H7 (cell line): Measurements from ENCODE around the gene SYNDIG1L. TPM values are rescaled to one million over a fixed set of nuclear protein-coding genes. Genes with fewer than 3 reads are reported as not detected.

Experiments used
- DNase-seq: peaks from one replicate; pipeline ENCODE4 v3.0.0; 2012
- H3K27me3 ChIP-seq: 2 replicates; pipeline ENCODE4 v1.6.0; 2011; ENCODE audit warnings: mild to moderate bottlenecking, low read length; ENCODE audit not compliant: control insufficient read depth, insufficient read depth
- H3K36me3 ChIP-seq: replicated peaks from 2 replicates; pipeline ENCODE4 v1.5.1; 2011; ENCODE audit warnings: low read length; ENCODE audit not compliant: control insufficient read depth, insufficient read depth
- H3K4me3 ChIP-seq: 2 replicates; pipeline ENCODE4 v1.5.1; 2011; ENCODE audit warnings: low read depth, mild to moderate bottlenecking, control low read depth, low read length, moderate library complexity; ENCODE audit not compliant: insufficient read depth
- total RNA-seq: library from RNA; depleted of rRNA; stranded (reverse); fragments of >200 nt; shearing (Covaris generic); gene quantifications from 2 replicates; pipeline ENCODE4 v1.2.3, GENCODE V29; 2014; rRNA removed

The SYNDIG1L gene
- 0.48 and 0.76 TPM in 2 replicates for total RNA-seq

GRCh38 chr14:74426202-74426582 lies at the start of gene SYNDIG1L:
Gene SYNDIG1L (minus strand): TSS chr14:74426210. CDS start chr14:74409744, 16,466 bp downstream.
- peak within 1 kb of the TSS; percentile 39 for H3K4me3 ChIP-seq

GRCh38 chr14:74475678-74476077 lies 49.7 kb upstream of the SYNDIG1L start:
- Histone ChIP-seq H3K36me3 (peaks cover 7% of the 10 kb centered on the region), H3K4me3 (no peak overlapping the region), H3K27me3 (no peaks in the 10 kb centered on the region)
- DNase-seq: no peak

More at GRCh38 chr14:74426202-74426582, at the start of gene SYNDIG1L:
- Histone ChIP-seq H3K27me3 (peaks cover 3% of the 10 kb centered on the region), H3K36me3 (no peaks in the 10 kb centered on the region)
- no peak for DNase-seq

DNA sequence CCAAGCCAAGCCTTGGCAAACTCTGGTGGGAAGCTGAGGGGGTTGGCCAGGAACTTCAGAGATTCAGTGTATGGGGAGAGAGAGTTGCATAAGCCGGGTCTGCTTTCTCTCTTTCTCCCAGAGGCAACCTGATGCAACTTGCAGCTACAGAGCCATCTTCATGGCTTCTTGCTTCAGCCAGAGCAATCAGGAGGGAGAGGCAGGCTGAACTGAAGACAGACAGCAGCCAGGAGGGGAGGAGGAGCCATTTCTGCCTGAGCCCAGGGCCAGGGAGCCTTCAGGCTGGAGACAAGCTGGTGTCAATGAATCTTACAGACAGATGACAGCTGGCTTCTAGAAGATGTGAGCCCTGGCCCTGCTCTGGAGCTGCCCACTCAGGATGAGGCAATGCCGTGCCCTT lies 48.4 kb upstream of the SYNDIG1L start:
- Histone ChIP-seq H3K27me3 (no peaks in the 10 kb centered on the region), H3K4me3 (no peak overlapping the region), H3K36me3 (peaks cover 5% of the 10 kb centered on the region)
- DNase-seq: no peak

GRCh38 chr14:74472601-74473000 lies 46.6 kb upstream of the SYNDIG1L start:
- no peak overlapping the region for H3K4me3 ChIP-seq
- no peaks in the 10 kb centered on the region for H3K27me3 ChIP-seq
- peaks cover 4% of the 10 kb centered on the region for H3K36me3 ChIP-seq
- no peak for DNase-seq

GRCh38 chr14:74469548-74470518 lies 43.8 kb upstream of the SYNDIG1L start:
- Histone ChIP-seq H3K4me3 (no peak overlapping the region), H3K27me3 (no peaks in the 10 kb centered on the region), H3K36me3 (peaks cover 2% of the 10 kb centered on the region)
- DNase-seq: no peak

DNA sequence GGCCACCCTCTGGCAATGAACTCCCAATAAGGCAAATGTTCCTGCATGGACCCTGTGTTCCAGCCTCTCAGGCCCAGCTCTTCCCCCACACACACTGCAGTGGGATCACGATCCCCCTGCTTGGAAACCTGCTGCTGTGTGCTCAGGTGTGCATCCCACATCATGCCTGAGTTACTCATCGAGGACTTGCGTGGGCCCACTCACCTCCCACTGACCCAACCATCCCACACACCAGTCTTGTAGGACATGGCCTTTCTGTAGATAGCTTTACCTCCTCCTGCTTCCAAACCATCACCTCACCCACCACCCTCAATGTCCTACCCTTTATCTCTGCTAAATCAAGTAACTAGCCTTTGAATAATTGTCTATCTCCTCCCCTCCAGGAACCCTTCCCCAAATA lies 42.5 kb upstream of the SYNDIG1L start:
- Histone ChIP-seq H3K27me3 (no peaks in the 10 kb centered on the region), H3K36me3 (no peaks in the 10 kb centered on the region; the same call in 1 of the 2 replicates), H3K4me3 (no peak overlapping the region)
- no peak for DNase-seq

- Histone ChIP-seq H3K36me3 (no peaks in the 10 kb centered on the region), H3K4me3 (no peak overlapping the region), H3K27me3 (no peaks in the 10 kb centered on the region; the same call in 1 of the 2 replicates)
- DNase-seq: no peak
Measured at GRCh38 chr14:74465335-74465734, 39.3 kb upstream of the SYNDIG1L start.

- Histone ChIP-seq H3K36me3 (no peaks in the 10 kb centered on the region), H3K27me3 (no peaks in the 10 kb centered on the region; the same call in 1 of the 2 replicates), H3K4me3 (no peak overlapping the region)
- DNase-seq: no peak
Measured at GRCh38 chr14:74464785-74465184, 38.8 kb upstream of the SYNDIG1L start.

- no peaks in the 10 kb centered on the region; the same call in 1 of the 2 replicates for H3K27me3 ChIP-seq
Measured at GRCh38 chr14:74463697-74464096, 37.7 kb upstream of the SYNDIG1L start.

GRCh38 chr14:74462993-74463392 lies 37.0 kb upstream of the SYNDIG1L start:
- H3K36me3 ChIP-seq: no peaks in the 10 kb centered on the region
- H3K4me3 ChIP-seq: no peak overlapping the region
- H3K27me3 ChIP-seq: no peaks in the 10 kb centered on the region; the same call in 1 of the 2 replicates
- DNase-seq: no peak

More at GRCh38 chr14:74463697-74464096, 37.7 kb upstream of the SYNDIG1L start:
- H3K4me3 ChIP-seq: no peak overlapping the region
- no peak for DNase-seq
- no peaks in the 10 kb centered on the region for H3K36me3 ChIP-seq

GRCh38 chr14:74459976-74460375 lies 34.0 kb upstream of the SYNDIG1L start:
- DNase-seq: no peak
- no peaks in the 10 kb centered on the region; the same call in 1 of the 2 replicates for H3K27me3 ChIP-seq
- no peaks in the 10 kb centered on the region for H3K36me3 ChIP-seq
- no peak overlapping the region for H3K4me3 ChIP-seq

DNA sequence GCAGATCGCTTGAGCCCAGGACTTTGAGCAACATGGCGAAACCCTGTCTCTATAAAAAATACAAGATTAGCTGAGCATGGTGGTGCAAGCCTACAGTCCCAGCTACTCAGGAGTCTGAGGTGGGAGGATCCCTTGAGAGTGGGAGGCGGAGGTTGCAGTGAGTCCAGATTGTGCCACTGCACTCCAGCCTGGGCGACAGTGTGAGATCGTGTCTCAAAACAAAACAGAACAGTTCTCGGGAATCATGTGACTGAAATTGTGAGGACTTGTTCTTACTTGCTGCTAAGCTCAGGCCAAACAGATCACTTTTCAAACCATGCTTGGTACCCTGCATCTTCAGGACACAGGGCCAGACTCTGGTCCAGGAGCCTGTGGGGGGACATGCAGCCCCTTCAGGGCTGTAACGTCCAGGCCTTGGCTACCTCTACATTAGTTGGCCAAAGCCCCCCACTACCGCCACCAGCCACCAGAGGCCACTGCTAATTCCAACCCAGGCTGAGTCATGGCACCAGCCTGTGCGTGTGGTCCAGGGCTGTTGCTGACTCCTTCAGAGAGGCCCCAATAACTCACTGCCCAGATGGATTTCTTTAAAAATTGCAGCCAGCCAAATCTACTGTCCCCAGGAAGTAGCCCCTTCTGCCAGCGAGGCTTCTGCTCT lies 33.4 kb upstream of the SYNDIG1L start:
- Histone ChIP-seq H3K27me3 (no peaks in the 10 kb centered on the region; the same call in 1 of the 2 replicates), H3K36me3 (no peaks in the 10 kb centered on the region), H3K4me3 (no peak overlapping the region)
- DNase-seq: peak; percentile 73

DNA sequence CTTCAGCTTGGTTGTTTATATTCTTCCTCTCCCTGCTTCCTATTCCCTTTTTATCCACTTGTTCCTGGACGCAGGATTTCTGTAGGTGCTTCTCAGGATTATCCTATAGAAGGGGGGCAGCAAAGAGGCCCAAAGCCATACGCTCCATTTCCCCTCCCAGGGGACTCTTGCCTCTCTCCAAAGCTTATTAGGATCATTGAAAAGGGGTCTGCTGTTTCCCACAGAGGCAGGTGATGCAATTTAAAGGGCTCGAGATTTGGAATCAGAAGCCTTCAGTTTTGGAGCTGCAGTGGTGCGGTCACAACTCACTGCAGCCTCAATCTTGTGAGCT lies 31.5 kb upstream of the SYNDIG1L start:
- Histone ChIP-seq H3K4me3 (no peak overlapping the region), H3K36me3 (no peaks in the 10 kb centered on the region), H3K27me3 (no peaks in the 10 kb centered on the region)
- DNase-seq: no peak

- no peaks in the 10 kb centered on the region for H3K36me3 ChIP-seq
Measured at GRCh38 chr14:74456684-74457564, 30.9 kb upstream of the SYNDIG1L start.

More at GRCh38 chr14:74456684-74457564, 30.9 kb upstream of the SYNDIG1L start:
- no peaks in the 10 kb centered on the region for H3K27me3 ChIP-seq
- DNase-seq: no peak
- H3K4me3 ChIP-seq: no peak overlapping the region
